ENCODE data around the gene ABCC8.

ABCC8 gene

GRCh38 chr11:17343257-17343656, 133.4 kb downstream of the ABCC8 start:
- DNase-seq: no peak

Measured in femur (tissue), 1 donor.